PFSK-1 (cell line): Measurements from ENCODE around the gene LPAR4.

Experiments used
- POLR2AphosphoS5 ChIP-seq: IDR thresholded peaks from 2 replicates; pipeline ENCODE4 v1.6.1; 2012; ENCODE audit warnings: low read depth, mild to moderate bottlenecking, control low read depth, low read length, moderate library complexity
- SIN3A ChIP-seq: IDR thresholded peaks from 2 replicates; pipeline ENCODE4 v1.6.1; 2012; ENCODE audit warnings: mild to moderate bottlenecking, low read length, moderate library complexity, borderline replicate concordance; ENCODE audit not compliant: insufficient read depth
- TAF1 ChIP-seq: IDR thresholded peaks from 2 replicates; pipeline ENCODE4 v1.6.1; 2012; ENCODE audit warnings: low read length, control low read depth, borderline replicate concordance; ENCODE audit not compliant: insufficient read depth
- TF ChIP-seq, protein P1 (sequence below), 2 experiments: IDR thresholded peaks; 2 replicates each; pipeline versions ENCODE4 v1.6.1 to v1.8.0; 2011 to 2012; ENCODE audit warnings: low read depth in 2 of 2, low read length in 2 of 2, control low read depth in 1 of 2, inconsistent platforms in 1 of 2, mild to moderate bottlenecking in 1 of 2, moderate library complexity in 1 of 2; ENCODE audit not compliant: insufficient read depth in 1 of 2

DNA sequence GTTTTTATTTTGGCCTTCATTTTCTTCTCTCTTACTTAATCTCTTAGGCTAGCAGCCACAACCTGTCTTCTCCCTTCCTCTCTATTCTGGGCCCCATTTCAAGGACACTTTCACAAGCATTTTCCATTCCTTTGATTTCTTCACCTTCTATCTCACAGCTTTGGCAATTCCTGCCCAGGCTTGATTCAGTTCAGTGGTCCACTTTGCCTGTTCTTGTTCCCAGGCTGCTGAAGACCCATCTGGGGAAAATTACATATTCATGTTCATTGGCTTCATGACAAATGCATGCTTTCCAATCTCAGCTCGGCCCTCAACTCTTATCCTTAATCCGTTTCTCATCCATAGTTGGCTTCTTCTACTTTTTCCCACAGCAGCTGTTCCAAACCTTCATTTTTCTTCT, 38.7 kb upstream of the LPAR4 start:
- TF ChIP-seq, protein P1, sequence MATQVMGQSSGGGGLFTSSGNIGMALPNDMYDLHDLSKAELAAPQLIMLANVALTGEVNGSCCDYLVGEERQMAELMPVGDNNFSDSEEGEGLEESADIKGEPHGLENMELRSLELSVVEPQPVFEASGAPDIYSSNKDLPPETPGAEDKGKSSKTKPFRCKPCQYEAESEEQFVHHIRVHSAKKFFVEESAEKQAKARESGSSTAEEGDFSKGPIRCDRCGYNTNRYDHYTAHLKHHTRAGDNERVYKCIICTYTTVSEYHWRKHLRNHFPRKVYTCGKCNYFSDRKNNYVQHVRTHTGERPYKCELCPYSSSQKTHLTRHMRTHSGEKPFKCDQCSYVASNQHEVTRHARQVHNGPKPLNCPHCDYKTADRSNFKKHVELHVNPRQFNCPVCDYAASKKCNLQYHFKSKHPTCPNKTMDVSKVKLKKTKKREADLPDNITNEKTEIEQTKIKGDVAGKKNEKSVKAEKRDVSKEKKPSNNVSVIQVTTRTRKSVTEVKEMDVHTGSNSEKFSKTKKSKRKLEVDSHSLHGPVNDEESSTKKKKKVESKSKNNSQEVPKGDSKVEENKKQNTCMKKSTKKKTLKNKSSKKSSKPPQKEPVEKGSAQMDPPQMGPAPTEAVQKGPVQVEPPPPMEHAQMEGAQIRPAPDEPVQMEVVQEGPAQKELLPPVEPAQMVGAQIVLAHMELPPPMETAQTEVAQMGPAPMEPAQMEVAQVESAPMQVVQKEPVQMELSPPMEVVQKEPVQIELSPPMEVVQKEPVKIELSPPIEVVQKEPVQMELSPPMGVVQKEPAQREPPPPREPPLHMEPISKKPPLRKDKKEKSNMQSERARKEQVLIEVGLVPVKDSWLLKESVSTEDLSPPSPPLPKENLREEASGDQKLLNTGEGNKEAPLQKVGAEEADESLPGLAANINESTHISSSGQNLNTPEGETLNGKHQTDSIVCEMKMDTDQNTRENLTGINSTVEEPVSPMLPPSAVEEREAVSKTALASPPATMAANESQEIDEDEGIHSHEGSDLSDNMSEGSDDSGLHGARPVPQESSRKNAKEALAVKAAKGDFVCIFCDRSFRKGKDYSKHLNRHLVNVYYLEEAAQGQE (IDR thresholded peaks at IDR 0.05; ENCODE audit: insufficient read depth in 1 of 2, low read depth in 2 of 2, low read length in 2 of 2): no peak
- TF ChIP-seq POLR2AphosphoS5 (no peak), SIN3A (no peak), TAF1 (no peak)
